SW 1271 (cell line): Measurements from ENCODE around the gene RACK1.

ENCODE experiments used
- DNase-seq, 2 experiments: peaks; one replicate each; lab custom pipeline; 2025; lab: John Stamatoyannopoulos, UW

The RACK1 gene

GRCh38 chr5:181233801-181234454 lies 9.8 kb downstream of the RACK1 start:
- no peak for DNase-seq

GRCh38 chr5:181233088-181233800 lies 10.5 kb downstream of the RACK1 start:
- no peak for DNase-seq

GRCh38 chr5:181232593-181232992 lies 11.1 kb downstream of the RACK1 start:
- no peak for DNase-seq

GRCh38 chr5:181231432-181231831 lies 12.3 kb downstream of the RACK1 start:
- no peak for DNase-seq

- no peak for DNase-seq
Observed at GRCh38 chr5:181230551-181230950, 13.2 kb downstream of the RACK1 start.

GRCh38 chr5:181229996-181230395 lies 13.7 kb downstream of the RACK1 start:
- no peak for DNase-seq

- DNase-seq = no peak
Observed at GRCh38 chr5:181224390-181225229, 19.1 kb downstream of the RACK1 start.

- no peak for DNase-seq
Observed at GRCh38 chr5:181223729-181224389, 19.8 kb downstream of the RACK1 start.

- DNase-seq = no peak
Observed at GRCh38 chr5:181223058-181223728, 20.5 kb downstream of the RACK1 start, which contains the start of gene TRIM41. Gene TRIM41 (plus strand): TSS chr5:181223281. CDS start chr5:181224000, 719 bp downstream.

GRCh38 chr5:181222630-181223057 lies 21.1 kb downstream of the RACK1 start:
- DNase-seq = no peak

- DNase-seq = no peak
Observed at GRCh38 chr5:181221792-181222629, 21.7 kb downstream of the RACK1 start.

- no peak for DNase-seq
Observed at GRCh38 chr5:181221105-181221791, 22.5 kb downstream of the RACK1 start.

GRCh38 chr5:181220178-181220515 lies 23.6 kb downstream of the RACK1 start:
- DNase-seq = no peak

- no peak for DNase-seq
Observed at GRCh38 chr5:181219262-181220177, 24.2 kb downstream of the RACK1 start.

GRCh38 chr5:181218795-181219124 lies 24.9 kb downstream of the RACK1 start:
- DNase-seq = no peak

GRCh38 chr5:181217803-181218062 lies 26.0 kb downstream of the RACK1 start:
- no peak for DNase-seq

GRCh38 chr5:181217111-181217802 lies 26.4 kb downstream of the RACK1 start:
- no peak for DNase-seq
